ENCODE results near the gene PPFIBP1. TPM values are rescaled to one million over a fixed set of nuclear protein-coding genes. Genes with fewer than 3 reads are reported as not detected.
"Not testable (repeated sequence)": the region's sequence is repeated elsewhere in the genome, so short reads cannot be mapped to it uniquely, and the experiment has no call there.

PPFIBP1 gene
- total RNA-seq, 3 donors from 2014 or later (not counting 1 experiment from before 2014, with no cell fraction given): 0.73 to 1.6 (median 1.4) TPM

- DNase-seq (no peak), ATAC-seq (no peak)
- H3K9me3 ChIP-seq (ENCODE audit: control insufficient read depth, insufficient read depth, low read length): no peaks in the 10 kb centered on the region
- H3K36me3 Mint-ChIP-seq: no peaks in the 10 kb centered on the region
- H3K4me1 Mint-ChIP-seq: no peaks in the 10 kb centered on the region
- no peaks in the 10 kb centered on the region for H3K36me3 ChIP-seq (ENCODE audit: control insufficient read depth, insufficient read depth, low read length)
- H3K27me3 ChIP-seq (ENCODE audit: control insufficient read depth, insufficient read depth, low read length): no peaks in the 10 kb centered on the region
- no peaks in the 10 kb centered on the region for H3K4me1 ChIP-seq (ENCODE audit: control insufficient read depth, insufficient read depth, low read length)
- no peak overlapping the region for H3K27ac ChIP-seq (ENCODE audit: low read length)
- no peak overlapping the region for H3K4me3 ChIP-seq (ENCODE audit: low read length)
- no peak overlapping the region for H3K4me3 Mint-ChIP-seq
- no peak for TF ChIP-seq CTCF (IDR thresholded peaks at IDR 0.05)
- H3K9me3 Mint-ChIP-seq: no peaks in the 10 kb centered on the region
- WGBS (ENCODE audit: insufficient coverage): 100% methylated on average over 1 of the region's 5 CpGs
- peaks cover 0 to 7% of the 10 kb centered on the region in 2 donors for H3K27me3 Mint-ChIP-seq (ENCODE audit: low read depth in 2 of 2)
- intact Hi-C loops (cut with micrococcal nuclease): no loop called here
- no peak overlapping the region for H3K27ac Mint-ChIP-seq
These were observed 107.4 kb downstream of the PPFIBP1 start for GRCh38 chr12:27631365-27631764.

- no peak overlapping the region for H3K4me3 Mint-ChIP-seq
- 86% methylated on average over 2 of the region's 2 CpGs for WGBS (ENCODE audit: insufficient coverage)
- H3K9me3 ChIP-seq (ENCODE audit: control insufficient read depth, insufficient read depth, low read length): no peaks in the 10 kb centered on the region
- no peaks in the 10 kb centered on the region for H3K27me3 ChIP-seq (ENCODE audit: control insufficient read depth, insufficient read depth, low read length)
- H3K36me3 ChIP-seq (ENCODE audit: control insufficient read depth, insufficient read depth, low read length): no peaks in the 10 kb centered on the region
- peaks cover 3 to 7% of the 10 kb centered on the region in 2 donors for H3K27me3 Mint-ChIP-seq (ENCODE audit: low read depth in 2 of 2)
- DNase-seq (no peak), ATAC-seq (no peak)
- no peak overlapping the region for H3K4me3 ChIP-seq (ENCODE audit: low read length)
- peaks cover 0 to under 1% of the 10 kb centered on the region in 2 donors for H3K4me1 Mint-ChIP-seq
- no peak overlapping the region for H3K27ac ChIP-seq (ENCODE audit: low read length)
- no peaks in the 10 kb centered on the region for H3K36me3 Mint-ChIP-seq
- no peak for TF ChIP-seq CTCF (IDR thresholded peaks at IDR 0.05)
- intact Hi-C loops (cut with micrococcal nuclease): no loop called here
- H3K9me3 Mint-ChIP-seq: no peaks in the 10 kb centered on the region
- H3K4me1 ChIP-seq (ENCODE audit: control insufficient read depth, insufficient read depth, low read length): no peaks in the 10 kb centered on the region
- no peak overlapping the region for H3K27ac Mint-ChIP-seq
These were observed 107.9 kb downstream of the PPFIBP1 start for GRCh38 chr12:27631813-27632491.

GRCh38 chr12:27635349-27635972 lies 111.5 kb downstream of the PPFIBP1 start:
- H3K9me3 ChIP-seq (ENCODE audit: control insufficient read depth, insufficient read depth, low read length): no peaks in the 10 kb centered on the region
- H3K27me3 ChIP-seq (ENCODE audit: control insufficient read depth, insufficient read depth, low read length): no peaks in the 10 kb centered on the region
- H3K27ac ChIP-seq (ENCODE audit: low read length): no peak overlapping the region
- H3K4me1 ChIP-seq (ENCODE audit: control insufficient read depth, insufficient read depth, low read length): no peaks in the 10 kb centered on the region
- H3K4me1 Mint-ChIP-seq: peaks cover 10 to 11% of the 10 kb centered on the region in 2 donors
- no peak overlapping the region for H3K4me3 ChIP-seq (ENCODE audit: low read length)
- 74% methylated on average over 7 of the region's 7 CpGs for WGBS (ENCODE audit: insufficient coverage)
- TF ChIP-seq CTCF (IDR thresholded peaks at IDR 0.05): no peak
- no peak overlapping the region for H3K27ac Mint-ChIP-seq
- peaks cover 4 to 7% of the 10 kb centered on the region in 2 donors for H3K27me3 Mint-ChIP-seq (ENCODE audit: low read depth in 2 of 2)
- H3K9me3 Mint-ChIP-seq: no peaks in the 10 kb centered on the region
- no peak overlapping the region for H3K4me3 Mint-ChIP-seq
- intact Hi-C loops (cut with micrococcal nuclease): no loop called here
- DNase-seq (peak in 1 of 2 donors; percentile 19), ATAC-seq (no peak)
- no peaks in the 10 kb centered on the region for H3K36me3 ChIP-seq (ENCODE audit: control insufficient read depth, insufficient read depth, low read length)
- H3K36me3 Mint-ChIP-seq: no peaks in the 10 kb centered on the region

GRCh38 chr12:27636569-27636968 lies 112.6 kb downstream of the PPFIBP1 start:
- 74% methylated on average over 4 of the region's 4 CpGs for WGBS (ENCODE audit: insufficient coverage)
- H3K36me3 Mint-ChIP-seq; H3K36me3 ChIP-seq (ENCODE audit: control insufficient read depth, insufficient read depth, low read length); H3K27me3 Mint-ChIP-seq (ENCODE audit: low read depth in 2 of 2); H3K4me3 ChIP-seq (ENCODE audit: low read length); H3K27ac ChIP-seq (ENCODE audit: low read length); H3K4me3 Mint-ChIP-seq; H3K9me3 Mint-ChIP-seq; H3K4me1 ChIP-seq (ENCODE audit: control insufficient read depth, insufficient read depth, low read length); DNase-seq; H3K9me3 ChIP-seq (ENCODE audit: control insufficient read depth, insufficient read depth, low read length); intact Hi-C loops (cut with micrococcal nuclease); ATAC-seq; H3K27me3 ChIP-seq (ENCODE audit: control insufficient read depth, insufficient read depth, low read length); H3K27ac Mint-ChIP-seq: not testable (repeated sequence)
- H3K4me1 Mint-ChIP-seq: peaks cover 10 to 11% of the 10 kb centered on the region in 2 donors

Measured in natural killer cell (primary cell).